GM12892 (cell line): ENCODE data around the gene BEST2. TPM values are rescaled to one million over a fixed set of nuclear protein-coding genes. Genes with fewer than 3 reads are reported as not detected.
"Not testable (repeated sequence)": the region's sequence is repeated elsewhere in the genome, so short reads cannot be mapped to it uniquely, and the experiment has no call there.

Experiments used
- DNase-seq: peaks from one replicate; pipeline ENCODE4 v3.0.0; 2011; ENCODE audit not compliant: insufficient read length
- FAIRE-seq: peaks from 2 replicates; lab custom pipeline; 2011; peaks lifted over from hg19 to GRCh38; lab: Jason Lieb, UNC
- POLR2A ChIP-seq: IDR thresholded peaks from 2 replicates; pipeline ENCODE4 v1.6.1; 2011; ENCODE audit warnings: low read depth, low read length, control low read depth
- POLR2AphosphoS5 ChIP-seq: IDR thresholded peaks from 2 replicates; pipeline ENCODE4 v1.6.1; 2011; ENCODE audit warnings: low read depth, low read length, control low read depth
- TAF1 ChIP-seq: IDR thresholded peaks from 2 replicates; pipeline ENCODE4 v1.6.1; 2011; ENCODE audit warnings: low read depth, mild to moderate bottlenecking, control low read depth, low read length, borderline replicate concordance
- polyA plus RNA-seq: library from polyadenylated mRNA; unstranded; fragments of >200 nt; gene quantifications from one replicate; pipeline ENCODE4 v1.2.1, GENCODE V29; 2012; ENCODE audit warnings: missing spikeins, inconsistent platforms; ENCODE audit not compliant: missing spikeins

Gene BEST2
- 0.25 TPM for polyA plus RNA-seq

- no peak for DNase-seq
- no peak for TF ChIP-seq POLR2AphosphoS5
- TF ChIP-seq TAF1: no peak
- TF ChIP-seq POLR2A: no peak
- no peak for FAIRE-seq
Observed at GRCh38 chr19:12751635-12752034, at the start of gene BEST2. TSS of gene BEST2 (plus strand) at chr19:12751791. CDS start at chr19:12752593, 802 bp downstream.

- DNase-seq (no peak), FAIRE-seq (no peak)
- no peak for TF ChIP-seq POLR2AphosphoS5
- no peak for TF ChIP-seq TAF1
- TF ChIP-seq POLR2A: no peak
Observed at GRCh38 chr19:12703046-12703445, 48.5 kb upstream of the BEST2 start.

GRCh38 chr19:12705169-12705568 is 46.4 kb upstream of the BEST2 start:
- FAIRE-seq (no peak), DNase-seq (no peak)
- no peak for TF ChIP-seq POLR2AphosphoS5
- no peak for TF ChIP-seq POLR2A
- no peak for TF ChIP-seq TAF1

- no peak for DNase-seq
- no peak for FAIRE-seq
- TF ChIP-seq TAF1: no peak
- no peak for TF ChIP-seq POLR2AphosphoS5
- no peak for TF ChIP-seq POLR2A
Observed at GRCh38 chr19:12705654-12706331, 45.8 kb upstream of the BEST2 start.

- DNase-seq: no peak
- TF ChIP-seq POLR2A (no peak), TAF1 (no peak), POLR2AphosphoS5 (no peak)
- no peak for FAIRE-seq
Observed at GRCh38 chr19:12706332-12706718, 45.3 kb upstream of the BEST2 start.

GRCh38 chr19:12708641-12709040 is 43.0 kb upstream of the BEST2 start:
- no peak for DNase-seq
- TF ChIP-seq POLR2AphosphoS5 (no peak), TAF1 (no peak), POLR2A (no peak)
- FAIRE-seq: no peak

- DNase-seq (no peak), FAIRE-seq (no peak)
- TF ChIP-seq POLR2AphosphoS5: no peak
Observed at GRCh38 chr19:12711187-12711586, 40.4 kb upstream of the BEST2 start.

GRCh38 chr19:12712077-12712476 is 39.5 kb upstream of the BEST2 start:
- not testable (repeated sequence) for FAIRE-seq, DNase-seq

- not testable (repeated sequence) for FAIRE-seq
Observed at GRCh38 chr19:12713304-12713703, 38.3 kb upstream of the BEST2 start.

GRCh38 chr19:12715102-12715501 is 36.5 kb upstream of the BEST2 start:
- FAIRE-seq: no peak
- DNase-seq: no peak
- TF ChIP-seq POLR2AphosphoS5: no peak
- TF ChIP-seq POLR2A: no peak
- TF ChIP-seq TAF1: no peak

More at GRCh38 chr19:12713304-12713703, 38.3 kb upstream of the BEST2 start:
- DNase-seq: not testable (repeated sequence)

- DNase-seq (no peak), FAIRE-seq (no peak)
- TF ChIP-seq POLR2A (no peak), TAF1 (no peak), POLR2AphosphoS5 (no peak)
Observed at GRCh38 chr19:12715929-12716328, 35.7 kb upstream of the BEST2 start.

- FAIRE-seq: no peak
- no peak for DNase-seq
- no peak for TF ChIP-seq TAF1
- TF ChIP-seq POLR2AphosphoS5: no peak
- TF ChIP-seq POLR2A: no peak
Observed at GRCh38 chr19:12720296-12720695, 31.3 kb upstream of the BEST2 start.

- no peak for TF ChIP-seq TAF1
- TF ChIP-seq POLR2AphosphoS5: no peak
- TF ChIP-seq POLR2A: no peak
- FAIRE-seq (no peak), DNase-seq (no peak)
Observed at GRCh38 chr19:12720851-12721655, 30.5 kb upstream of the BEST2 start.
